Nephron progenitor cell (in vitro differentiated cells): ENCODE results near the gene PAXIP1.

ENCODE experiments used
- DNase-seq: peaks from one replicate; pipeline ENCODE4 v3.0.0; 2021
- H3K27ac Mint-ChIP-seq: 2 replicates; pipeline ENCODE4 v1.8.0; 2021; ENCODE audit warnings: mild to moderate bottlenecking, moderate library complexity, mixed read lengths
- H3K27me3 Mint-ChIP-seq: 2 replicates; pipeline ENCODE4 v1.8.0; 2021; ENCODE audit warnings: mild to moderate bottlenecking, low read depth, mixed read lengths; ENCODE audit not compliant: poor library complexity
- H3K36me3 Mint-ChIP-seq: 2 replicates; pipeline ENCODE4 v1.8.0; 2021; ENCODE audit warnings: low read depth, mixed read lengths
- H3K4me1 Mint-ChIP-seq: 2 replicates; pipeline ENCODE4 v1.8.0; 2021; ENCODE audit warnings: mixed read lengths
- H3K4me3 Mint-ChIP-seq: 2 replicates; pipeline ENCODE4 v1.8.0; 2021; ENCODE audit warnings: mild to moderate bottlenecking, moderate library complexity, mixed read lengths
- H3K9me3 Mint-ChIP-seq: 2 replicates; pipeline ENCODE4 v1.8.0; 2021; ENCODE audit warnings: mild to moderate bottlenecking, moderate library complexity, mixed read lengths
- CTCF ChIP-seq: fragments of 200-600 bp; sonication (generic); IDR thresholded peaks from 2 replicates; pipeline ENCODE4 v1.5.0; 2021; ENCODE audit warnings: antibody characterized with exemption

The PAXIP1 gene

GRCh38 chr7:155032978-155033377, 30.1 kb upstream of the PAXIP1 start:
- no peak for TF ChIP-seq CTCF
- no peak overlapping the region for H3K4me3 Mint-ChIP-seq
- no peaks in the 10 kb centered on the region for H3K4me1 Mint-ChIP-seq
- no peaks in the 10 kb centered on the region for H3K36me3 Mint-ChIP-seq
- H3K9me3 Mint-ChIP-seq, result peaks cover 12% of the 10 kb centered on the region
- H3K27ac Mint-ChIP-seq, result no peak overlapping the region
- H3K27me3 Mint-ChIP-seq, result peaks cover 8% of the 10 kb centered on the region
- DNase-seq, result no peak

GRCh38 chr7:155027879-155028278, 25.0 kb upstream of the PAXIP1 start:
- Mint-ChIP-seq H3K4me1 (no peaks in the 10 kb centered on the region), H3K27me3 (peaks cover 12% of the 10 kb centered on the region), H3K9me3 (peaks cover 12% of the 10 kb centered on the region), H3K36me3 (no peaks in the 10 kb centered on the region), H3K4me3 (no peak overlapping the region), H3K27ac (no peak overlapping the region)
- no peak for TF ChIP-seq CTCF
- no peak for DNase-seq

DNA sequence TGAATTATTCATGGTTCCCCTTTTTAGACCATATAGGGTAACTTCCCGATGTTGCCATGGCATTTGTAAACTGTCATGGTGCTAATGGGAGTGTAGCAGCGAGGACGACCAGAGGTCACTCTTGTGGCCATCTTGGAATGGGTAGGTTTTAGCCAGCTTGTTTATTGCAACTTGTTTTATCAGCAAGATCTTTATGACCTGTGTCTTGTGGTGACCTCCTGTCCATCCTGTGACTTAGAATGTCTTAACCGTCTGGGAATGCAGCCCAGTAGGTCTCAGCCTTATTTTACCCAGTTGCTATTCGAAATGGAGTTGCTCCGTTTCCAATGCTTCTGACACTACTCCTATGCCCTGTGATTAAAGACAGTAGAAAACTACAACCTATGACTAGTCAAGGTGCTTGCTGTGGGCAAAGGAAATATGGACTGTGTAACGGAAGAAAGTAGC, 18.8 kb upstream of the PAXIP1 start:
- Mint-ChIP-seq H3K9me3 (no peaks in the 10 kb centered on the region), H3K36me3 (no peaks in the 10 kb centered on the region), H3K4me3 (no peak overlapping the region), H3K4me1 (peaks cover 9% of the 10 kb centered on the region), H3K27ac (no peak overlapping the region), H3K27me3 (peaks cover 3% of the 10 kb centered on the region)
- TF ChIP-seq CTCF, result no peak
- DNase-seq, result no peak

- Mint-ChIP-seq H3K9me3 (no peaks in the 10 kb centered on the region), H3K27me3 (peaks cover 3% of the 10 kb centered on the region), H3K36me3 (no peaks in the 10 kb centered on the region), H3K27ac (no peak overlapping the region), H3K4me1 (peaks cover 9% of the 10 kb centered on the region), H3K4me3 (no peak overlapping the region)
- DNase-seq, result no peak
- TF ChIP-seq CTCF, result no peak
These were observed 18.1 kb upstream of the PAXIP1 start for GRCh38 chr7:155020996-155021395.

DNA sequence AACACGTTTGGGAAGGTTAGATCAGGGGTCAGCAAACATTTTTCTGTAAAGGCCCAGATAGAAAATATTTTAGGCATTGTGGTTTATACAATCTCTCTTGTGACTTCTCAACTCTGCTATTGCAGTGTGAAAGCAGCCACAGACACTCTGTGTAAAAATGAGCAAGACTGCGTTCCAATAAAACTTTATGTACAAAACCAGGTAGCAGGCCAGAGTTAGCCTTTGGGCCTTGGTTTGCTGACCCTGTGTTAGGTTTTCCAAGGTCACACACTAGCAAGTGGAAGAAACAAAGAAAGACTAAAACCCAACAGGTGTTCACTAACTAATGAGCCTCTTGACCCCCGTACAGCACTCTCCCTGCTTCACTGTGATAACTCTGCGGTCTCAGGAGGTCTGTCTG, 14.9 kb upstream of the PAXIP1 start:
- H3K4me3 Mint-ChIP-seq, result no peak overlapping the region
- no peak for TF ChIP-seq CTCF
- peaks cover 9% of the 10 kb centered on the region for H3K4me1 Mint-ChIP-seq
- no peak for DNase-seq
- H3K9me3 Mint-ChIP-seq, result no peaks in the 10 kb centered on the region
- H3K27ac Mint-ChIP-seq, result no peak overlapping the region
- H3K36me3 Mint-ChIP-seq, result no peaks in the 10 kb centered on the region
- peaks cover 3% of the 10 kb centered on the region for H3K27me3 Mint-ChIP-seq

DNA sequence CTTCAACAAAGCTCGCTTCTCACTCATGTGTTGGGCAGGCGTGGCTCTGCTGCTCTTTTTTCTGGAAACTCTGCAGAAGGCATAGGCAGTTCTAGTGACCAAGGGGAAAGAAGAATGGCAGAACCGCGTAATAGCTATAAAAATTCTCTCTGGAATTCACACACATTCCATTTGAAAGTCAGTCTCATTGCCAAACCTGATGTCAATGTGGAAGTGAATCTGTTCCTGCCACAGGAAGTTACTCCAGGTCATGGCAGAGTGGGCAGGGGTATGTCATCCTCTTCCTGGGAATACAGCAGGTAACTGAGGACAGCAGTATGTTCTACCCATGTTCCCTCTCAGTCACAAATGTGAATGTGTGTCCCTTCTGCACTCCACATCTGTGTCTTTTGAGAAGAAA, 8.2 kb upstream of the PAXIP1 start:
- Mint-ChIP-seq H3K4me3 (no peak overlapping the region), H3K27ac (no peak overlapping the region), H3K9me3 (no peaks in the 10 kb centered on the region), H3K4me1 (no peaks in the 10 kb centered on the region), H3K27me3 (peaks cover 13% of the 10 kb centered on the region), H3K36me3 (peaks cover 12% of the 10 kb centered on the region)
- TF ChIP-seq CTCF, result no peak
- DNase-seq, result no peak
